HepG2 (cell line): ENCODE results near the gene HRH2. TPM values are rescaled to one million over a fixed set of nuclear protein-coding genes. Genes with fewer than 3 reads are reported as not detected.

ENCODE experiments used
- ATAC-seq: fragments of 200-7000 bp; cut with Tn5 transposase; 3 replicates; pipeline ENCODE4 v1.9.1; 2020; ENCODE audit warnings: mild to moderate bottlenecking, moderate library complexity
- BruUV-seq: library from RNA; stranded (reverse); fragments of 400-500 nt; replicated peaks from 2 replicates; lab custom pipeline; 2021; lab: Mats Ljungman, UMichigan
- CTCF ChIA-PET: fragments of 300-600 bp; formaldehyde crosslinking; extraction: SDS; loops from one replicate; lab custom pipeline; 2021; ENCODE audit warnings: low total read pairs, inconsistent platforms, low intra/inter-chr PET ratio; lab: Yijun Ruan, JAX
- POLR2A ChIA-PET: fragments of 350-600 bp; sonication (Branson Sonifier 250); formaldehyde crosslinking; loops from one replicate; lab custom pipeline; 2020; ENCODE audit warnings: antibody characterized with exemption, inconsistent platforms; lab: Yijun Ruan, JAX
- DNase-seq: peaks from one replicate; pipeline ENCODE4 v3.0.0-alpha.2; 2015; ENCODE audit warnings: low spot score
- FAIRE-seq: peaks from 3 replicates; lab custom pipeline; 2011; peaks lifted over from hg19 to GRCh38; lab: Jason Lieb, UNC
- H2AFZ ChIP-seq: one replicate; pipeline ENCODE4 v1.6.1; 2011; ENCODE audit warnings: low read length, inconsistent platforms
- H3K27ac ChIP-seq: fragments of 300-600 bp; 3 replicates; pipeline ENCODE4 v1.8.0; 2011; ENCODE audit warnings: mixed run types, mild to moderate bottlenecking, mixed read lengths, low read length, inconsistent platforms; ENCODE audit not compliant: insufficient read depth; ENCODE audit errors: extremely low read length
- H3K27me3 ChIP-seq, 2 experiments: fragments of 200-600 bp in 1 of 2; 2 replicates in 1 of 2; 3 replicates in 1 of 2; pipeline versions ENCODE4 v1.6.0 to v1.8.0; 2011; ENCODE audit warnings: low read length in 2 of 2, mild to moderate bottlenecking in 2 of 2, moderate library complexity in 2 of 2, inconsistent platforms in 1 of 2; ENCODE audit not compliant: insufficient read depth in 2 of 2, control insufficient read depth in 1 of 2
- H3K36me3 ChIP-seq, 2 experiments: fragments of 200-600 bp in 1 of 2; replicated peaks in 1 of 2; 2 replicates in 1 of 2; 3 replicates in 1 of 2; pipeline versions ENCODE4 v1.5.1 to v1.8.0; 2011; ENCODE audit warnings: low read length in 2 of 2, inconsistent platforms in 1 of 2; ENCODE audit not compliant: insufficient read depth in 2 of 2, control insufficient read depth in 1 of 2
- H3K4me1 ChIP-seq: 2 replicates; pipeline ENCODE4 v1.5.1; 2012; ENCODE audit warnings: low read length, inconsistent platforms; ENCODE audit not compliant: insufficient read depth
- H3K4me2 ChIP-seq: 2 replicates; pipeline ENCODE4 v1.6.0; 2011; ENCODE audit warnings: low read depth, low read length, inconsistent platforms
- H3K4me3 ChIP-seq, 3 experiments: fragments of 200-600 bp in 1 of 3; sonication (generic), shearing (Covaris generic) in 1 of 3; replicated peaks in 1 of 3; 2 replicates each; pipeline ENCODE4 v1.5.1; 2011 to 2016; ENCODE audit warnings: low read length in 3 of 3, inconsistent platforms in 2 of 3, low read depth in 2 of 3, mild to moderate bottlenecking in 2 of 3, control low read depth in 1 of 3, mixed read lengths in 1 of 3; ENCODE audit not compliant: insufficient read depth in 1 of 3
- H3K79me2 ChIP-seq: one replicate; pipeline ENCODE4 v1.6.1; 2011; ENCODE audit warnings: low read length, inconsistent platforms; ENCODE audit not compliant: insufficient read depth
- H3K9ac ChIP-seq: 2 replicates; pipeline ENCODE4 v1.6.0; 2011; ENCODE audit warnings: mild to moderate bottlenecking, low read depth, low read length, inconsistent platforms; ENCODE audit not compliant: insufficient read depth
- H3K9me3 ChIP-seq: 2 replicates; pipeline ENCODE4 v1.5.1; 2012; ENCODE audit warnings: mild to moderate bottlenecking, low read length
- H4K20me1 ChIP-seq: 2 replicates; pipeline ENCODE4 v1.6.0; 2011; ENCODE audit warnings: inconsistent platforms, mild to moderate bottlenecking, low read length, moderate library complexity; ENCODE audit not compliant: insufficient read depth
- AHDC1 ChIP-seq: sonication (generic); formaldehyde crosslinking; IDR thresholded peaks from 2 replicates; pipeline ENCODE4 v1.5.1; 2020; ENCODE audit warnings: mild to moderate bottlenecking, missing genetic modification reagents, borderline replicate concordance
- GATA4 ChIP-seq: sonication (generic); IDR thresholded peaks from 2 replicates; pipeline ENCODE4 v1.6.1; 2016; ENCODE audit warnings: antibody characterized with exemption, low read depth, borderline replicate concordance
- KAT7 ChIP-seq: IDR thresholded peaks from 2 replicates; pipeline ENCODE4 v1.6.1; 2018; ENCODE audit warnings: borderline replicate concordance, missing compliant biosample characterization
- MZF1 ChIP-seq: sonication (generic); formaldehyde crosslinking; IDR thresholded peaks from 2 replicates; pipeline ENCODE4 v1.8.1; 2023; ENCODE audit warnings: mild to moderate bottlenecking, missing genetic modification reagents, borderline replicate concordance
- NFATC3 ChIP-seq: sonication (generic); formaldehyde crosslinking; IDR thresholded peaks from 2 replicates; pipeline ENCODE4 v1.5.1; 2020; ENCODE audit warnings: mild to moderate bottlenecking, missing genetic modification reagents
- PRDM4 ChIP-seq: sonication (generic); formaldehyde crosslinking; IDR thresholded peaks from 2 replicates; pipeline ENCODE4 v1.9.0; 2021; ENCODE audit warnings: missing genetic modification reagents, borderline replicate concordance
- REL ChIP-seq: sonication (generic); formaldehyde crosslinking; conservative IDR thresholded peaks from 2 replicates; pipeline ENCODE4 v1.8.0; 2022; ENCODE audit warnings: mild to moderate bottlenecking, missing genetic modification reagents, moderate library complexity
- ZNF3 ChIP-seq: IDR thresholded peaks from 2 replicates; pipeline ENCODE4 v1.7.0; 2017; ENCODE audit warnings: inconsistent platforms
- ZNF7 ChIP-seq: IDR thresholded peaks from 2 replicates; pipeline ENCODE4 v1.6.1; 2016; ENCODE audit warnings: missing biosample characterization, missing genetic modification reagents
- ZNF709 ChIP-seq: sonication (generic); formaldehyde crosslinking; IDR thresholded peaks from 2 replicates; pipeline ENCODE4 v1.5.0; 2020; ENCODE audit warnings: mild to moderate bottlenecking, missing genetic modification reagents
- ZNF749 ChIP-seq: sonication (generic); formaldehyde crosslinking; IDR thresholded peaks from 2 replicates; pipeline ENCODE4 v1.8.0; 2022; ENCODE audit warnings: mild to moderate bottlenecking, missing genetic modification reagents, moderate library complexity, borderline replicate concordance
- ZNF761 ChIP-seq: sonication (generic); formaldehyde crosslinking; conservative IDR thresholded peaks from 2 replicates; pipeline ENCODE4 v1.4.0; 2020; ENCODE audit warnings: mild to moderate bottlenecking, missing genetic modification reagents
- WGBS: methylation state at CpG from one replicate; pipeline ENCODE4 v1.1.6; 2017; ENCODE audit warnings: low lambda C conversion rate; 5-methylcytosine and 5-hydroxymethylcytosine counted together
- in situ Hi-C: cut with HindIII; loops from 2 replicates; pipeline ENCODE4 v1.10.0; 2017; ENCODE audit warnings: low pct_unique_long_range_greater_than_20kb; ENCODE audit not compliant: extremely low pct_ligation_motif_present
- intact Hi-C: fragments of 100-400 bp; cut with micrococcal nuclease; formaldehyde crosslinking; loops from one replicate; pipeline ENCODE4 v1.10.0; 2022; ENCODE audit not compliant: unreplicated experiment
- polyA plus RNA-seq, 8 experiments: library from polyadenylated mRNA; depleted of rRNA in 3 of 8; stranded (reverse) in 7 of 8; unstranded in 1 of 8; fragments of >200 nt; fragmentation: Illumina TruSeq in 4 of 8; extraction: Trizol in 4 of 8; gene quantifications; 2 replicates each; pipeline versions ENCODE4 v1.2.1 to v1.2.3, GENCODE V29; 2011 to 2016; ENCODE audit warnings: low read depth in 4 of 8, missing spikeins in 1 of 8, mixed read lengths in 1 of 8; ENCODE audit not compliant: insufficient read depth in 1 of 8
- total RNA-seq, 5 experiments: library from RNA; depleted of rRNA; stranded (reverse); fragments of >200 nt; fragmentation: Illumina TruSeq; extraction: Trizol; gene quantifications; 2 replicates each; pipeline ENCODE4 v1.2.3, GENCODE V29; 2016; ENCODE audit warnings: low read depth in 1 of 5

Gene HRH2
- total and polyA plus RNA-seq, 2 of the 13 experiments (the other 11 are each of a cell fraction or from before 2014, with no cell fraction given), result not detected

DNA sequence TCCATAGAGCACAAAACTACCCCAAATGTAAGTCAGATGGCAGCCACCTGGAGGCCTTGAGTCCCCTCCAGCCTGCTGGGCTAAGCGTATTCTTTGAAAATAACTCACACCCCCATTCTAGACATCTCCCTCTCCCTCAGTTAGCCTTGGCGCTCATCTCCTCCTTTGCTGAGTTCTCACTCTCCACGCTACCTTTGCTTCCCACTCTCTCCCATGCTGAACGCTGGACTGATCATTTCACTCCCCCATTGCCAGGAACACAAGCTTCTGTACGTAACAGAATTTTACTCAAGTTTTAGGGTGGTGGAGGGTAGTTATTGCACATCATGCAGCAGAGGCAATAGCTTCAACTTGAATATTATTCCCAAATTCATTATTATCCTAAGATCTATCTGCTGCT is 47.5 kb upstream of the HRH2 start:
- Histone ChIP-seq H3K4me2 (no peak overlapping the region), H3K4me1 (no peaks in the 10 kb centered on the region), H3K4me3 (no peak overlapping the region), H4K20me1 (no peaks in the 10 kb centered on the region), H3K9ac (no peak overlapping the region), H3K36me3 (no peaks in the 10 kb centered on the region), H3K27ac (no peak overlapping the region), H3K79me2 (no peaks in the 10 kb centered on the region), H3K27me3 (peaks cover 0 to 7% of the 10 kb centered on the region in 2 experiments; a peak in 2 of 5 replicates), H3K9me3 (no peaks in the 10 kb centered on the region), H2AFZ (no peak overlapping the region)
- ATAC-seq (no peak), DNase-seq (no peak), FAIRE-seq (no peak)
- no TSS peak for BruUV-seq
- intact Hi-C loops (no loop called here), in situ Hi-C loops (no loop called here)
- TF ChIP-seq ZNF709 (CRISPR knock-in tag) (no peak), ZNF749 (CRISPR knock-in tag) (no peak), ZNF7 (CRISPR knock-in tag) (no peak), KAT7 (CRISPR knock-in tag) (no peak), NFATC3 (no peak)
- WGBS, result 37% methylated on average over 5 of the region's 5 CpGs
- POLR2A ChIA-PET, result no interaction called here
- CTCF ChIA-PET, result no interaction called here

DNA sequence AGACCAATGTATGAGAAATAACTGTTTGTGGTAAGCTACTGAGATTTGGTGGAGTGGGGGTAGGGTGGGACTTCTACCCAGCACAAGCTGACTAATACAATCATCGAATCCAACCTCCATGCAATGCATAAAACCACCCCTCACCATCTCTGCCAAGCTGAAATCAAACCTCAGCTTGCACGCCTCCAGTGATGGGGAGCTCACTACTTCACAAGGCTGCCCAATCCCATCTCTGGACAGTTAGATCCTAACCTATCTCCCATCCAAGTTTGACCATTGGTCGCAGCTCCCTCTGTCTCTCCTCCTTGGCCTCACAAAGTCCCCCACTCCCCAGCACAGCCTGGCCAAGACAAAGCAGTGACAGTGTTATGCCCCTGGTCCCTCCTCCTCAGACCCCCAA is 47.0 kb upstream of the HRH2 start:
- DNase-seq, result no peak
- POLR2A ChIA-PET, result no interaction called here
- Histone ChIP-seq H3K79me2 (no peaks in the 10 kb centered on the region), H3K36me3 (no peaks in the 10 kb centered on the region), H3K4me2 (no peak overlapping the region), H3K27me3 (peaks cover 0 to 2% of the 10 kb centered on the region in 2 experiments; a peak in 2 of 5 replicates), H2AFZ (no peak overlapping the region), H3K9ac (no peak overlapping the region), H3K9me3 (no peaks in the 10 kb centered on the region), H3K4me1 (no peaks in the 10 kb centered on the region), H3K27ac (no peak overlapping the region), H4K20me1 (no peaks in the 10 kb centered on the region), H3K4me3 (no peak overlapping the region)
- no peak for FAIRE-seq
- in situ Hi-C loops, result no loop called here
- WGBS, result 0% methylated on average over 2 of the region's 3 CpGs
- no peak for ATAC-seq
- CTCF ChIA-PET, result no interaction called here
- BruUV-seq, result no TSS peak
- intact Hi-C loops, result no loop called here
- TF ChIP-seq MZF1 (CRISPR knock-in tag) (no peak), GATA4 (no peak), ZNF3 (CRISPR knock-in tag) (no peak), ZNF761 (CRISPR knock-in tag) (no peak), PRDM4 (CRISPR knock-in tag) (no peak), REL (CRISPR knock-in tag) (no peak), AHDC1 (CRISPR knock-in tag) (no peak)
